WTC11 (cell line): ENCODE data around the gene SOCS6. TPM values are rescaled to one million over a fixed set of nuclear protein-coding genes. Genes with fewer than 3 reads are reported as not detected.
"Not testable (repeated sequence)": the region's sequence is repeated elsewhere in the genome, so short reads cannot be mapped to it uniquely, and the experiment has no call there.

Source experiments
- ATAC-seq: fragments of 200-7000 bp; cut with Tn5 transposase; 2 replicates; pipeline ENCODE4 v1.10.0; 2021; ENCODE audit warnings: mild to moderate bottlenecking, moderate library complexity
- CTCF ChIA-PET: fragments of 300-600 bp; sonication (Branson Sonifier 250); formaldehyde crosslinking; loops from one replicate; lab custom pipeline; 2021; ENCODE audit warnings: antibody characterized with exemption; lab: Charles Lee
- POLR2A ChIA-PET: fragments of 350-600 bp; sonication (Branson Sonifier 250); formaldehyde crosslinking; loops from one replicate; lab custom pipeline; 2021; ENCODE audit warnings: antibody characterized with exemption; lab: Charles Lee
- DNase-seq: peaks from one replicate; pipeline ENCODE4 v3.0.0; 2021; ENCODE audit warnings: low spot score
- H3K27ac Mint-ChIP-seq: 2 replicates; pipeline ENCODE4 v1.8.0; 2021; ENCODE audit warnings: mixed read lengths
- H3K27me3 Mint-ChIP-seq: 2 replicates; pipeline ENCODE4 v1.8.0; 2021; ENCODE audit warnings: low read depth, mild to moderate bottlenecking, moderate library complexity, mixed read lengths
- H3K36me3 Mint-ChIP-seq: 2 replicates; pipeline ENCODE4 v1.8.0; 2021; ENCODE audit warnings: mixed read lengths
- H3K4me1 Mint-ChIP-seq: 2 replicates; pipeline ENCODE4 v1.8.0; 2022; ENCODE audit warnings: mixed read lengths
- H3K4me3 Mint-ChIP-seq: 2 replicates; pipeline ENCODE4 v1.8.0; 2021; ENCODE audit warnings: mild to moderate bottlenecking, moderate library complexity, mixed read lengths
- H3K9me3 Mint-ChIP-seq: 2 replicates; pipeline ENCODE4 v1.8.0; 2021; ENCODE audit warnings: mixed read lengths
- ELF4 ChIP-seq: sonication (generic); formaldehyde crosslinking; IDR thresholded peaks from 2 replicates; pipeline ENCODE4 v1.8.1; 2022; ENCODE audit warnings: low read depth, mild to moderate bottlenecking, moderate library complexity, missing genetic modification reagents
- EMX1 ChIP-seq: fragments of 250-450 bp; sonication (Bioruptor Pico); IDR thresholded peaks from 2 replicates; pipeline ENCODE4 v1.8.0; 2021; ENCODE audit warnings: mild to moderate bottlenecking
- ESRRA ChIP-seq: sonication (generic); formaldehyde crosslinking; IDR thresholded peaks from 2 replicates; pipeline ENCODE4 v1.8.1; 2022; ENCODE audit warnings: mild to moderate bottlenecking, missing genetic modification reagents, borderline replicate concordance
- HMGA2 ChIP-seq: fragments of 250-450 bp; sonication (Bioruptor Pico); IDR thresholded peaks from 2 replicates; pipeline ENCODE4 v1.4.0; 2021; ENCODE audit warnings: mild to moderate bottlenecking, moderate library complexity
- KAT7 ChIP-seq: sonication (generic); formaldehyde crosslinking; IDR thresholded peaks from 2 replicates; pipeline ENCODE4 v1.8.1; 2023; ENCODE audit warnings: missing genetic modification reagents, mild to moderate bottlenecking, borderline replicate concordance
- NFE2L1 ChIP-seq: sonication (generic); formaldehyde crosslinking; IDR thresholded peaks from 2 replicates; pipeline ENCODE4 v1.8.1; 2023; ENCODE audit warnings: missing genetic modification reagents
- NFYB ChIP-seq: sonication (generic); formaldehyde crosslinking; conservative IDR thresholded peaks from 2 replicates; pipeline ENCODE4 v1.8.0; 2022; ENCODE audit warnings: low read depth, missing genetic modification reagents
- NR1H2 ChIP-seq: sonication (generic); formaldehyde crosslinking; IDR thresholded peaks from 2 replicates; pipeline ENCODE4 v1.9.0; 2021; ENCODE audit warnings: mild to moderate bottlenecking, moderate library complexity, missing genetic modification reagents
- PRRX2 ChIP-seq: fragments of 250-450 bp; sonication (Bioruptor Pico); IDR thresholded peaks from 2 replicates; pipeline ENCODE4 v1.8.0; 2021; ENCODE audit warnings: mild to moderate bottlenecking
- TCF7 ChIP-seq: sonication (generic); formaldehyde crosslinking; IDR thresholded peaks from 2 replicates; pipeline ENCODE4 v1.8.0; 2022; ENCODE audit warnings: mild to moderate bottlenecking, low read depth, missing genetic modification reagents, moderate library complexity
- TEAD1 ChIP-seq: sonication (generic); formaldehyde crosslinking; IDR thresholded peaks from 2 replicates; pipeline ENCODE4 v1.8.0; 2022; ENCODE audit warnings: mild to moderate bottlenecking, missing genetic modification reagents
- TEAD4 ChIP-seq: sonication (generic); formaldehyde crosslinking; IDR thresholded peaks from 2 replicates; pipeline ENCODE4 v1.8.0; 2022; ENCODE audit warnings: mild to moderate bottlenecking, missing genetic modification reagents
- ZNF121 ChIP-seq: sonication (generic); formaldehyde crosslinking; IDR thresholded peaks from 2 replicates; pipeline ENCODE4 v1.8.0; 2023; ENCODE audit warnings: missing genetic modification reagents
- ZNF671 ChIP-seq: fragments of 250-450 bp; sonication (Bioruptor Pico); IDR thresholded peaks from 2 replicates; pipeline ENCODE4 v1.8.0; 2021; ENCODE audit warnings: mild to moderate bottlenecking
- total RNA-seq: library from RNA; stranded (reverse); gene quantifications from 3 replicates; pipeline ENCODE4 v1.2.3, GENCODE V29; 2021
- TF ChIP-seq, protein P1 (sequence below): sonication (generic); formaldehyde crosslinking; IDR thresholded peaks from 2 replicates; pipeline ENCODE4 v1.8.1; 2022; ENCODE audit warnings: low read depth, missing genetic modification reagents, borderline replicate concordance
- TF ChIP-seq, protein P2 (sequence below): sonication (generic); formaldehyde crosslinking; IDR thresholded peaks from 2 replicates; pipeline ENCODE4 v1.8.1; 2022; ENCODE audit warnings: mild to moderate bottlenecking, missing genetic modification reagents, moderate library complexity, borderline replicate concordance
- TF ChIP-seq, protein P3 (sequence below): sonication (generic); formaldehyde crosslinking; IDR thresholded peaks from 2 replicates; pipeline ENCODE4 v1.8.0; 2023; ENCODE audit warnings: missing genetic modification reagents
- TF ChIP-seq, protein P4 (sequence below): fragments of 250-450 bp; sonication (Bioruptor Pico); IDR thresholded peaks from 2 replicates; pipeline ENCODE4 v1.8.0; 2021; ENCODE audit warnings: mild to moderate bottlenecking
- TF ChIP-seq, protein P5 (sequence below): fragments of 250-450 bp; sonication (Bioruptor Pico); IDR thresholded peaks from 2 replicates; pipeline ENCODE4 v1.9.0; 2021; ENCODE audit warnings: mild to moderate bottlenecking
- TF ChIP-seq, protein P6 (sequence below): sonication (generic); formaldehyde crosslinking; IDR thresholded peaks from 2 replicates; pipeline ENCODE4 v1.8.0; 2022; ENCODE audit warnings: mild to moderate bottlenecking, missing genetic modification reagents

The SOCS6 gene
- total RNA-seq, 1 experiment from 2014 or later = 16.5 TPM

DNA sequence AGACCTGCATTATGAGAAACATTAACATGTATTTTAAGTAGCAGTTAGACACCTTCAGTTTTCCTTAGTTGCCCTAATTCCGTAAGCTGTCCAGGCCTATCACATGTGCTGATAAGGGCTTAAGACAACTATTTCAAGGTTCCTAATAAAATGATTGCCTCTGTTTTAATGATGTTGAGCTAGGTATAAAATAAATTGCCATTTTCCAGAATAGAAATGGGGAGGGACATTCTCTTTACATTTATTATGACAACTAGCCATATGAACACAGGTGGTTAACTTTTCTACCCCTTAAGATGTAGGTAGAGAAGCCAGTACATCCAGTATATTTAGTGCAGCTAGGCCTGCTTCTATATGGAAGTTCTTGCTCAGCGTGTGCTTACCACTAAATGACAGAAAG, 65.9 kb downstream of the SOCS6 start (continued):
- TF ChIP-seq, protein P1, sequence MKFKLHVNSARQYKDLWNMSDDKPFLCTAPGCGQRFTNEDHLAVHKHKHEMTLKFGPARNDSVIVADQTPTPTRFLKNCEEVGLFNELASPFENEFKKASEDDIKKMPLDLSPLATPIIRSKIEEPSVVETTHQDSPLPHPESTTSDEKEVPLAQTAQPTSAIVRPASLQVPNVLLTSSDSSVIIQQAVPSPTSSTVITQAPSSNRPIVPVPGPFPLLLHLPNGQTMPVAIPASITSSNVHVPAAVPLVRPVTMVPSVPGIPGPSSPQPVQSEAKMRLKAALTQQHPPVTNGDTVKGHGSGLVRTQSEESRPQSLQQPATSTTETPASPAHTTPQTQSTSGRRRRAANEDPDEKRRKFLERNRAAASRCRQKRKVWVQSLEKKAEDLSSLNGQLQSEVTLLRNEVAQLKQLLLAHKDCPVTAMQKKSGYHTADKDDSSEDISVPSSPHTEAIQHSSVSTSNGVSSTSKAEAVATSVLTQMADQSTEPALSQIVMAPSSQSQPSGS = no peak
- TF ChIP-seq NR1H2 (CRISPR knock-in tag) (no peak), TEAD1 (CRISPR knock-in tag) (no peak), TEAD4 (CRISPR knock-in tag) (no peak), ELF4 (no peak)
- TF ChIP-seq, protein P2, sequence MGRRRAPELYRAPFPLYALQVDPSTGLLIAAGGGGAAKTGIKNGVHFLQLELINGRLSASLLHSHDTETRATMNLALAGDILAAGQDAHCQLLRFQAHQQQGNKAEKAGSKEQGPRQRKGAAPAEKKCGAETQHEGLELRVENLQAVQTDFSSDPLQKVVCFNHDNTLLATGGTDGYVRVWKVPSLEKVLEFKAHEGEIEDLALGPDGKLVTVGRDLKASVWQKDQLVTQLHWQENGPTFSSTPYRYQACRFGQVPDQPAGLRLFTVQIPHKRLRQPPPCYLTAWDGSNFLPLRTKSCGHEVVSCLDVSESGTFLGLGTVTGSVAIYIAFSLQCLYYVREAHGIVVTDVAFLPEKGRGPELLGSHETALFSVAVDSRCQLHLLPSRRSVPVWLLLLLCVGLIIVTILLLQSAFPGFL (CRISPR knock-in tag) = no peak
- TF ChIP-seq, protein P3, sequence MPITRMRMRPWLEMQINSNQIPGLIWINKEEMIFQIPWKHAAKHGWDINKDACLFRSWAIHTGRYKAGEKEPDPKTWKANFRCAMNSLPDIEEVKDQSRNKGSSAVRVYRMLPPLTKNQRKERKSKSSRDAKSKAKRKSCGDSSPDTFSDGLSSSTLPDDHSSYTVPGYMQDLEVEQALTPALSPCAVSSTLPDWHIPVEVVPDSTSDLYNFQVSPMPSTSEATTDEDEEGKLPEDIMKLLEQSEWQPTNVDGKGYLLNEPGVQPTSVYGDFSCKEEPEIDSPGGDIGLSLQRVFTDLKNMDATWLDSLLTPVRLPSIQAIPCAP (CRISPR knock-in tag) = no peak

DNA sequence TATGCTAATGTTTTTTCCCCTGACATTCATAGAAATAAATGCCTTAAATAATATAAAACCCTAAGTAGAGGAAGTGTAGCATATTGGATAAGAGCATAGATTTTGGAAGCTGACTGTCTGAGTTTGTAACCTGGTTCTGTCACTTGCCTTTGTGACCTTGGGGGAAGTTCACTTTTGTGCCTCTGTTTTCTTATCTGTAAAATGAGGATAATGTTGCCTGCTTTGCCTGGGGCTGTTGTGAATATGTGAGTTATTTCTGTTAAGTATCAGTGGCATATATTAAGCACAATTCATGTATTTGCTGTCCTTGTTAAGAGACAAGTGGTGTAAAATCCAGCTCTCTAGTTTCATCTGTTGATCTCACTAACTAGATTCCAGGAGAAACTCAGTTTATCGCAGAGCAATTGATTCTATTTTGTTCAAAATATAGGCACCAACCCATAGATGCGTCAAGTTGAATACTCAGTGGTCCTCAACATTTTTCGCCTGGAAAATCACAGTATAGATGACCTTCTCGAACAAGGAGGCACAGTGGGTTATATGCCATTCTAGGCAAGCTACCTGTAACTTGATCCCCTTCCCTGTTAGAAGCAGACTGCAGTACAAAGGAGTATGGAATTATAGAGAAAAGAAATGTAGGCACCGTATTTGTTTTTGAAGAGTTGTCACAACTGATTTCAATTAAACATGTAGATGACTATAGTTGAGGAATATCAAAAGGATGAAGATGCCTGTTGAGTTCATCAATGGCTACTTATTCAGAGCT, 67.0 kb downstream of the SOCS6 start:
- ATAC-seq (peak; percentile 81), DNase-seq (no peak)
- Mint-ChIP-seq H3K4me1 (peaks cover 33% of the 10 kb centered on the region), H3K27ac (peak overlapping the region; percentile 27; the same call in 1 of the 2 replicates), H3K36me3 (peaks cover 3% of the 10 kb centered on the region), H3K4me3 (no peak overlapping the region), H3K27me3 (no peaks in the 10 kb centered on the region), H3K9me3 (peaks cover 13% of the 10 kb centered on the region)
- POLR2A ChIA-PET = interaction anchor here (0.6 kb wide), 1 partner anchor 25 kb away, joined by 4 read pairs; no protein-coding TSS in a partner anchor
- CTCF ChIA-PET = interaction anchor here (1.2 kb wide), 1 partner anchor 78 kb away, joined by 3 read pairs; no protein-coding TSS in a partner anchor
- TF ChIP-seq, protein P2 (CRISPR knock-in tag) = no peak
- TF ChIP-seq ZNF121 (CRISPR knock-in tag) = no peak

DNA sequence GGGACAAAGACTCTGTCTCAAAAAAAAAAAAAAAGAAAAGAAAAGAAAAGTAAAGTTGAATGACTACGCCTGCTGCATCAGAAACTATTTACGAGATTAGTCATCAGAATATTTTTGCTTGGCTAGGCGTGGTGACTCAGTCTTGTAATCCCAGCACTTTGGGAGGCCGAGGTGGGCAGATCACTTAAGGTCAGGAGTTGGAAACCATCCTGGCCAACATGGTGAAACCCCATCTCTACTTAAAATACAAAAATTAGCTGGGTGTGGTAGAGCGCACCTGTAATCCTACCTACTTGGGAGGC, 69.2 kb downstream of the SOCS6 start:
- H3K4me3 Mint-ChIP-seq, POLR2A ChIA-PET, DNase-seq, H3K27me3 Mint-ChIP-seq, CTCF ChIA-PET, H3K27ac Mint-ChIP-seq, H3K36me3 Mint-ChIP-seq, ATAC-seq: not testable (repeated sequence)
- Mint-ChIP-seq H3K9me3 (peaks cover 13% of the 10 kb centered on the region), H3K4me1 (peaks cover 25% of the 10 kb centered on the region)

DNA sequence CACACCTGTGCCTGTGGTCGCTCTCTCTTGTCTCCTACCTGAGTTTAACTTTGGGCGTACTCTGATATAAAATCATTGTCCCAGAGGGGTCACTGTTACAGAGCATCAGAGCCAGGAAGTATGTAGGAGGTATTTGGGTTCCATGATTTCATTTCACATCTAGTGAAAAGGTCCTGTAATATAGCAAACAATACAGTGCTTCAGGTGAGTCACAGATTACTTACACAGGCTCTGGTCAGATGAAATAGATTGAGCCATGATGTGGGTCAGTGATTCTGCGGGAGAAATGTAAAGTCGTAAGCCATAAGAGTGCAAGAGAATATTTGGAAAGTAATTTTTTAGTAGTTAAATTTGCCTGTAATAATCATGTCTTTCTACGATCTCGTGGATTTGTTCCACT, 70.2 kb downstream of the SOCS6 start:
- H3K36me3 Mint-ChIP-seq = no peaks in the 10 kb centered on the region
- peaks cover 8% of the 10 kb centered on the region; the same call in 1 of the 2 replicates for H3K9me3 Mint-ChIP-seq
- H3K27ac Mint-ChIP-seq = no peak overlapping the region
- DNase-seq = no peak
- POLR2A ChIA-PET = no interaction called here
- ATAC-seq = no peak
- peaks cover 19% of the 10 kb centered on the region for H3K4me1 Mint-ChIP-seq
- H3K27me3 Mint-ChIP-seq = no peaks in the 10 kb centered on the region
- CTCF ChIA-PET = no interaction called here
- no peak overlapping the region for H3K4me3 Mint-ChIP-seq
- no peak for TF ChIP-seq PRRX2 (CRISPR knock-in tag)
- no peak for TF ChIP-seq ESRRA (CRISPR knock-in tag)
- TF ChIP-seq HMGA2 (CRISPR knock-in tag) = no peak
- TF ChIP-seq NFYB (CRISPR knock-in tag) = no peak
- TF ChIP-seq, protein P4, sequence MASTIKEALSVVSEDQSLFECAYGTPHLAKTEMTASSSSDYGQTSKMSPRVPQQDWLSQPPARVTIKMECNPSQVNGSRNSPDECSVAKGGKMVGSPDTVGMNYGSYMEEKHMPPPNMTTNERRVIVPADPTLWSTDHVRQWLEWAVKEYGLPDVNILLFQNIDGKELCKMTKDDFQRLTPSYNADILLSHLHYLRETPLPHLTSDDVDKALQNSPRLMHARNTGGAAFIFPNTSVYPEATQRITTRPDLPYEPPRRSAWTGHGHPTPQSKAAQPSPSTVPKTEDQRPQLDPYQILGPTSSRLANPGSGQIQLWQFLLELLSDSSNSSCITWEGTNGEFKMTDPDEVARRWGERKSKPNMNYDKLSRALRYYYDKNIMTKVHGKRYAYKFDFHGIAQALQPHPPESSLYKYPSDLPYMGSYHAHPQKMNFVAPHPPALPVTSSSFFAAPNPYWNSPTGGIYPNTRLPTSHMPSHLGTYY (CRISPR knock-in tag) = no peak
- no peak for TF ChIP-seq NFE2L1 (CRISPR knock-in tag)
- no peak for TF ChIP-seq KAT7 (CRISPR knock-in tag)
- TF ChIP-seq EMX1 (CRISPR knock-in tag) = no peak
- no peak for TF ChIP-seq ELF4
- TF ChIP-seq, protein P5, sequence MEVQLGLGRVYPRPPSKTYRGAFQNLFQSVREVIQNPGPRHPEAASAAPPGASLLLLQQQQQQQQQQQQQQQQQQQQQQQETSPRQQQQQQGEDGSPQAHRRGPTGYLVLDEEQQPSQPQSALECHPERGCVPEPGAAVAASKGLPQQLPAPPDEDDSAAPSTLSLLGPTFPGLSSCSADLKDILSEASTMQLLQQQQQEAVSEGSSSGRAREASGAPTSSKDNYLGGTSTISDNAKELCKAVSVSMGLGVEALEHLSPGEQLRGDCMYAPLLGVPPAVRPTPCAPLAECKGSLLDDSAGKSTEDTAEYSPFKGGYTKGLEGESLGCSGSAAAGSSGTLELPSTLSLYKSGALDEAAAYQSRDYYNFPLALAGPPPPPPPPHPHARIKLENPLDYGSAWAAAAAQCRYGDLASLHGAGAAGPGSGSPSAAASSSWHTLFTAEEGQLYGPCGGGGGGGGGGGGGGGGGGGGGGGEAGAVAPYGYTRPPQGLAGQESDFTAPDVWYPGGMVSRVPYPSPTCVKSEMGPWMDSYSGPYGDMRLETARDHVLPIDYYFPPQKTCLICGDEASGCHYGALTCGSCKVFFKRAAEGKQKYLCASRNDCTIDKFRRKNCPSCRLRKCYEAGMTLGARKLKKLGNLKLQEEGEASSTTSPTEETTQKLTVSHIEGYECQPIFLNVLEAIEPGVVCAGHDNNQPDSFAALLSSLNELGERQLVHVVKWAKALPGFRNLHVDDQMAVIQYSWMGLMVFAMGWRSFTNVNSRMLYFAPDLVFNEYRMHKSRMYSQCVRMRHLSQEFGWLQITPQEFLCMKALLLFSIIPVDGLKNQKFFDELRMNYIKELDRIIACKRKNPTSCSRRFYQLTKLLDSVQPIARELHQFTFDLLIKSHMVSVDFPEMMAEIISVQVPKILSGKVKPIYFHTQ = no peak
- TF ChIP-seq, protein P6, sequence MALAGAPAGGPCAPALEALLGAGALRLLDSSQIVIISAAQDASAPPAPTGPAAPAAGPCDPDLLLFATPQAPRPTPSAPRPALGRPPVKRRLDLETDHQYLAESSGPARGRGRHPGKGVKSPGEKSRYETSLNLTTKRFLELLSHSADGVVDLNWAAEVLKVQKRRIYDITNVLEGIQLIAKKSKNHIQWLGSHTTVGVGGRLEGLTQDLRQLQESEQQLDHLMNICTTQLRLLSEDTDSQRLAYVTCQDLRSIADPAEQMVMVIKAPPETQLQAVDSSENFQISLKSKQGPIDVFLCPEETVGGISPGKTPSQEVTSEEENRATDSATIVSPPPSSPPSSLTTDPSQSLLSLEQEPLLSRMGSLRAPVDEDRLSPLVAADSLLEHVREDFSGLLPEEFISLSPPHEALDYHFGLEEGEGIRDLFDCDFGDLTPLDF (CRISPR knock-in tag) = no peak
- no peak for TF ChIP-seq ZNF671 (CRISPR knock-in tag)
- no peak for TF ChIP-seq TCF7 (CRISPR knock-in tag)
